CD4-positive, CD25-positive, alpha-beta regulatory T cell (primary cell): ENCODE results near the gene STK36. TPM values are rescaled to one million over a fixed set of nuclear protein-coding genes. Genes with fewer than 3 reads are reported as not detected.

Source experiments
- ATAC-seq, 2 donors: fragments of 150-1000 bp; cut with Tn5 transposase; one replicate each; pipeline ENCODE4 v1.10.0; 2021; ENCODE audit warnings: low read depth in 2 of 2, moderate number of reproducible peaks in 2 of 2, moderate library complexity in 1 of 2
- DNase-seq, 3 donors: peaks; one replicate each; pipeline versions ENCODE4 v3.0.0 to v3.0.0-alpha.2; 2012 to 2022; ENCODE audit warnings: mixed read lengths in 1 of 3
- H3K27ac ChIP-seq: one replicate; pipeline ENCODE4 v1.7.0; 2013; ENCODE audit warnings: mild to moderate bottlenecking, low read length; ENCODE audit not compliant: insufficient read depth, poor library complexity, severe bottlenecking
- H3K27me3 ChIP-seq: one replicate; pipeline ENCODE4 v1.7.0; 2013; ENCODE audit warnings: low read length; ENCODE audit not compliant: control insufficient read depth, insufficient read depth
- H3K36me3 ChIP-seq: one replicate; pipeline ENCODE4 v1.7.0; 2013; ENCODE audit warnings: mild to moderate bottlenecking, low read length, moderate library complexity; ENCODE audit not compliant: control insufficient read depth, insufficient read depth
- H3K4me1 ChIP-seq: 2 replicates; pipeline ENCODE4 v1.7.0; 2013; ENCODE audit warnings: mild to moderate bottlenecking, low read length; ENCODE audit not compliant: insufficient read depth, control insufficient read depth, poor library complexity, severe bottlenecking
- H3K4me3 ChIP-seq: one replicate; pipeline ENCODE4 v1.7.0; 2013; ENCODE audit warnings: low read depth, mild to moderate bottlenecking, low read length, moderate library complexity
- H3K9me3 ChIP-seq, 2 experiments: 1 replicate in 1 of 2; 2 replicates in 1 of 2; pipeline ENCODE4 v1.7.0; 2013; ENCODE audit warnings: low read length in 2 of 2, mild to moderate bottlenecking in 1 of 2, moderate library complexity in 1 of 2; ENCODE audit not compliant: control insufficient read depth in 2 of 2
- H3K27ac Mint-ChIP-seq, 3 donors: one replicate each; pipeline ENCODE4 v1.8.0; 2020 to 2022; ENCODE audit warnings: mild to moderate bottlenecking in 3 of 3, mixed read lengths in 3 of 3, moderate library complexity in 2 of 3
- H3K27me3 Mint-ChIP-seq: one replicate; pipeline ENCODE4 v1.8.0; 2022; ENCODE audit warnings: mild to moderate bottlenecking, mixed read lengths
- H3K36me3 Mint-ChIP-seq: one replicate; pipeline ENCODE4 v1.8.0; 2020; ENCODE audit warnings: mixed read lengths
- H3K4me1 Mint-ChIP-seq, 4 donors: one replicate each; pipeline ENCODE4 v1.8.0; 2020 to 2022; ENCODE audit warnings: mixed read lengths in 4 of 4, mild to moderate bottlenecking in 1 of 4
- H3K4me3 Mint-ChIP-seq, 4 donors: one replicate each; pipeline ENCODE4 v1.8.0; 2020 to 2022; ENCODE audit warnings: mild to moderate bottlenecking in 4 of 4, mixed read lengths in 4 of 4, moderate library complexity in 3 of 4
- H3K9me3 Mint-ChIP-seq, 7 donors: one replicate each; pipeline ENCODE4 v1.8.0; 2020 to 2022; ENCODE audit warnings: mixed read lengths in 7 of 7, mild to moderate bottlenecking in 3 of 7, moderate library complexity in 2 of 7
- polyA plus RNA-seq, 4 donors: library from polyadenylated mRNA; unstranded; fragments of 300-500 nt; fragmentation: Illumina TruSeq; gene quantifications; one replicate each; pipeline ENCODE4 v1.2.3, GENCODE V29; 2021
- total RNA-seq: library from RNA; stranded (reverse); gene quantifications from one replicate; pipeline ENCODE4 v1.2.3, GENCODE V29; 2022

The STK36 gene
- total and polyA plus RNA-seq, 5 donors from 2014 or later, result 1.8 to 10.5 (median 2.7) TPM

DNA sequence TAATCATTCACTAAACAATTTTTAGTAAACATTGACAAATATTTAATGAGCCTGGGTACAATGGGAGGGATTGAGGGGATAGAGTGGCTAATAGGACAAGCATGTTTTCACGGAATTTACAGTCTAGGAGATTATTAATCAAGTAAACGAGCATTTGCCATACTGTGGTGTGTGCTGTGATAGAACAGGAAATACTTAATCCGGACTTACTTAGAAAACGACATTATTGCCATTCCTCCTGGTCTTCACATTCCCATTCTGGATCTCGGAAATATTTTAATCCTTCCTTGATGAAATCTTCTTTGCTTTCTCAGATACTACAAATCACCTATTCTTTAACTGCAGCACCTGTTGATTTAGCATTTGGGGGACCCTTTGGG lies 39.7 kb downstream of the STK36 start:
- Histone ChIP-seq H3K4me1 (peaks cover 14% of the 10 kb centered on the region), H3K36me3 (peaks cover 2% of the 10 kb centered on the region), H3K27me3 (no peaks in the 10 kb centered on the region), H3K9me3 (no peaks in the 10 kb centered on the region), H3K4me3 (peak overlapping the region; percentile 88), H3K27ac (peak overlapping the region; percentile 82)
- peaks cover 5 to 29% (median 16%) of the 10 kb centered on the region in 4 donors for H3K4me1 Mint-ChIP-seq
- peak overlapping the region; percentile 94 to 97 (median 96) for H3K4me3 Mint-ChIP-seq
- no peak for ATAC-seq
- H3K27ac Mint-ChIP-seq, result peak overlapping the region in 2 of 3 donors; percentile 83 to 98
- peaks cover 7% of the 10 kb centered on the region for H3K36me3 Mint-ChIP-seq
- DNase-seq, result peak in 1 of 3 donors; percentile 33
- H3K9me3 Mint-ChIP-seq, result no peaks in the 10 kb centered on the region
- no peaks in the 10 kb centered on the region for H3K27me3 Mint-ChIP-seq

DNA sequence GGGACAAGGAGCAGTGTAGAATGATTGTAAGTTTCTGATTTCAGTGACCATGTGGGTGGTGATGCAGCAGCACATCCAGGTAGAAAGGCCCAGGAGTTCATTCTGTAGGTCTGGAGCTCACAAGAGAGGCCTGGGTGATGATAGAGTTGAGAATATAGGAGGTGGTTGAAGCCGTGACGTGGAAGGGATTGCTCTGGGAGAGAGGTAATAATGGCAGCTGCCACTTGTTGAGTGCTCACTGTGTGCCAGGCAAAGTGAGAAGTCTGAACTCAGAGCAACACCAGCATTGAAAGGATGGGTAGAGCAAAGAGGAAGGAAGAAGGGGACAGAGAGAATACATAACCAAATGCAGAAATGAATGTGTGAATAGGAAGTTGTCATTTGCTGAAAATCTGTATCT lies 42.0 kb downstream of the STK36 start:
- Mint-ChIP-seq H3K36me3 (peaks cover 12% of the 10 kb centered on the region), H3K27me3 (no peaks in the 10 kb centered on the region), H3K4me1 (peaks cover 5 to 29% (median 17%) of the 10 kb centered on the region in 4 donors), H3K4me3 (peak overlapping the region in 2 of 4 donors; percentile 52 to 58), H3K9me3 (no peaks in the 10 kb centered on the region), H3K27ac (no peak overlapping the region)
- H3K4me1 ChIP-seq, result peaks cover 14% of the 10 kb centered on the region
- no peaks in the 10 kb centered on the region for H3K27me3 ChIP-seq
- DNase-seq (no peak), ATAC-seq (no peak)
- peaks cover 2% of the 10 kb centered on the region for H3K36me3 ChIP-seq
- H3K9me3 ChIP-seq, result no peaks in the 10 kb centered on the region
- H3K4me3 ChIP-seq, result no peak overlapping the region
- no peak overlapping the region for H3K27ac ChIP-seq

DNA sequence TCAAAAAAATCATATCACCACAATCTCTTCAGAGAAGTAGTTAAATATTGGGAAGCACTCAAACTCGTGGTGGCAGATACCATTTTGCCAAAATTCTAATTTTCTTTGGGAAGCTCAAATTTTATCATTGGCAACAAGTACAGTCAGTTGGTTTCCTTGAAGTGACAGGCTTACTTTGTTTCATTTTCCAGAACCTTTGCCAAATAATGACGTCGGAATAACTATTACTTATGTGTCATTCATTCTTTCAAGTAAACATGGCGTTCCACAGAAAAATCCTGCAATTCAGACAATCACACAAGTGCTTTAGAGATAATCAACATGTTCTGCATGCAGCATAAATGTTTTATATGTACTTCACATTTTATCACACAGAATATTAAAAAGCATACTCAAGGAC lies 44.2 kb downstream of the STK36 start:
- Mint-ChIP-seq H3K27ac (no peak overlapping the region), H3K9me3 (no peaks in the 10 kb centered on the region), H3K27me3 (no peaks in the 10 kb centered on the region), H3K4me3 (no peak overlapping the region), H3K4me1 (peaks cover 11 to 30% (median 23%) of the 10 kb centered on the region in 4 donors), H3K36me3 (peaks cover 18% of the 10 kb centered on the region)
- DNase-seq (no peak), ATAC-seq (no peak)
- H3K4me1 ChIP-seq, result peaks cover 8% of the 10 kb centered on the region
- no peak overlapping the region for H3K27ac ChIP-seq
- H3K36me3 ChIP-seq, result peaks cover 2% of the 10 kb centered on the region
- H3K4me3 ChIP-seq, result no peak overlapping the region
- H3K9me3 ChIP-seq, result no peaks in the 10 kb centered on the region
- no peaks in the 10 kb centered on the region for H3K27me3 ChIP-seq

DNA sequence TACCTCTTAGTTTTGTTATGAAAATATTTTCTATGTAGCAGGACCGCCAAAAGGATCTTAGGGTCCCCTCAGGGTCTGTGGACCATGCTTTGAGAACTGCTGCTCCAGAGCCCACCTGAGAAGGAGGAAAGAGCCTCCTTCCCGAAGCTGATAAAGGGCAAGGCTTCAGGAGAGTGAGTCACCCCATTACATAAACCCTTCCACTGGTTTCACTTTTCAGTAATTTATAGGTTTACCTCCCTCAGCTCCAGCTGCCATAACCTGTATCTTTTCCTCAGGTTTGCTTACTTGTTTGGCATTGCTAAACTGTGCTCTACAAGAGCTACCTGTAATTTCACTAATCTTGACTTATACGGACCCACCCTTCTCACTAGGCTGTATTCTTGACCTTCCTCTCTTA lies 45.4 kb downstream of the STK36 start:
- H3K4me1 ChIP-seq, result no peaks in the 10 kb centered on the region
- H3K9me3 Mint-ChIP-seq, result no peaks in the 10 kb centered on the region
- H3K4me3 Mint-ChIP-seq, result no peak overlapping the region
- no peaks in the 10 kb centered on the region for H3K9me3 ChIP-seq
- DNase-seq (no peak), ATAC-seq (no peak)
- peaks cover 6 to 21% (median 18%) of the 10 kb centered on the region in 4 donors for H3K4me1 Mint-ChIP-seq
- no peaks in the 10 kb centered on the region for H3K27me3 Mint-ChIP-seq
- H3K36me3 Mint-ChIP-seq, result peaks cover 18% of the 10 kb centered on the region
- H3K27ac ChIP-seq, result no peak overlapping the region
- no peaks in the 10 kb centered on the region for H3K27me3 ChIP-seq
- peaks cover 2% of the 10 kb centered on the region for H3K36me3 ChIP-seq
- H3K4me3 ChIP-seq, result no peak overlapping the region
- H3K27ac Mint-ChIP-seq, result no peak overlapping the region

DNA sequence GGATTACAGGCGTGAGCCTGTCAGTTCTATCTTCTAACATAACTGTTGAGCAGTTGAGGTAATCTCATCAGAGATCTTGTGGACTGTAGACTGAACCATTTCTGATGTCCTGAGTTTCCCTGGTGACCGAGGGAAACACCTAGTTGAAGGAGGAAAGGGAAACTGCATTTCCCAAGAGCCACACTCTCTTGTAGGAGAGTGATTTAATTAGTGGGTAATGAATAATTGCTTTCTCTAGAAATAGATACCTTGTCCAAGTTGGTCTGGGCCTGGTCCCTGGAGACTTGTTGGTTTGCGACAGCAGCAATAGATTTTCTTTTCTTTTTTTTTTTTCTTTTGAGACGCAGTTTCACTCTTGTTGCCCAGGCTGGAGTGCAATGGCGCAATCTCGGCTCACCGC lies 46.2 kb downstream of the STK36 start:
- ATAC-seq (no peak), DNase-seq (no peak)
- H3K27ac ChIP-seq, result no peak overlapping the region
- H3K4me3 Mint-ChIP-seq, result no peak overlapping the region
- H3K9me3 Mint-ChIP-seq, result peaks cover 0 to 2% (median 0%) of the 10 kb centered on the region in 7 donors
- H3K36me3 Mint-ChIP-seq, result peaks cover 18% of the 10 kb centered on the region
- H3K27ac Mint-ChIP-seq, result no peak overlapping the region
- H3K27me3 Mint-ChIP-seq, result no peaks in the 10 kb centered on the region
- H3K27me3 ChIP-seq, result no peaks in the 10 kb centered on the region
- no peaks in the 10 kb centered on the region for H3K4me1 ChIP-seq
- no peak overlapping the region for H3K4me3 ChIP-seq
- peaks cover 2% of the 10 kb centered on the region for H3K36me3 ChIP-seq
- H3K9me3 ChIP-seq, result no peaks in the 10 kb centered on the region
- H3K4me1 Mint-ChIP-seq, result peaks cover 14 to 21% (median 20%) of the 10 kb centered on the region in 4 donors

DNA sequence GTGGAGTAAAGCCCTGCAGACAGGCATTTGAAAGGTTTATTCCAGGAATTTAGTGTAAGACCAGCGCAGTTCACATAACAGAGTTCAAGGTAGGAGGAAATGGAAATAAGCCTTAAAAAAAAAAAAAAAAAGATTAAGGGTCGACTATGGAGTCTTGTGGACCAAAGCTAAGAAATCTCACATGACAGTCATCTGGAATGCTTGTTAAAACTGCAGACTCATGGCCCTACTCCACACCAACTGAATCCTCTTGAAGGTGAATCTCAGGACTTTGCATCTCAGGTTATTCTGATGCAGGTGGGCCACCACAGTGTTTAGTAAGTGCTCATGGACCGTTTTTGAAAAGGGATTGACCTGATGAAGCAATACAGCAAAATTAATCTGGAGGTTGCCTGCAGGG lies 47.6 kb downstream of the STK36 start:
- Histone ChIP-seq H3K4me3 (no peak overlapping the region), H3K27ac (no peak overlapping the region), H3K27me3 (no peaks in the 10 kb centered on the region), H3K36me3 (peaks cover 2% of the 10 kb centered on the region), H3K4me1 (no peaks in the 10 kb centered on the region), H3K9me3 (no peaks in the 10 kb centered on the region)
- DNase-seq, result no peak
- peaks cover 0 to 4% (median 0%) of the 10 kb centered on the region in 7 donors for H3K9me3 Mint-ChIP-seq
- peaks cover 14% of the 10 kb centered on the region for H3K36me3 Mint-ChIP-seq
- H3K4me3 Mint-ChIP-seq, result no peak overlapping the region
- H3K27me3 Mint-ChIP-seq, result no peaks in the 10 kb centered on the region
- ATAC-seq, result no peak
- H3K4me1 Mint-ChIP-seq, result peaks cover 10 to 24% (median 15%) of the 10 kb centered on the region in 4 donors
- no peak overlapping the region for H3K27ac Mint-ChIP-seq

DNA sequence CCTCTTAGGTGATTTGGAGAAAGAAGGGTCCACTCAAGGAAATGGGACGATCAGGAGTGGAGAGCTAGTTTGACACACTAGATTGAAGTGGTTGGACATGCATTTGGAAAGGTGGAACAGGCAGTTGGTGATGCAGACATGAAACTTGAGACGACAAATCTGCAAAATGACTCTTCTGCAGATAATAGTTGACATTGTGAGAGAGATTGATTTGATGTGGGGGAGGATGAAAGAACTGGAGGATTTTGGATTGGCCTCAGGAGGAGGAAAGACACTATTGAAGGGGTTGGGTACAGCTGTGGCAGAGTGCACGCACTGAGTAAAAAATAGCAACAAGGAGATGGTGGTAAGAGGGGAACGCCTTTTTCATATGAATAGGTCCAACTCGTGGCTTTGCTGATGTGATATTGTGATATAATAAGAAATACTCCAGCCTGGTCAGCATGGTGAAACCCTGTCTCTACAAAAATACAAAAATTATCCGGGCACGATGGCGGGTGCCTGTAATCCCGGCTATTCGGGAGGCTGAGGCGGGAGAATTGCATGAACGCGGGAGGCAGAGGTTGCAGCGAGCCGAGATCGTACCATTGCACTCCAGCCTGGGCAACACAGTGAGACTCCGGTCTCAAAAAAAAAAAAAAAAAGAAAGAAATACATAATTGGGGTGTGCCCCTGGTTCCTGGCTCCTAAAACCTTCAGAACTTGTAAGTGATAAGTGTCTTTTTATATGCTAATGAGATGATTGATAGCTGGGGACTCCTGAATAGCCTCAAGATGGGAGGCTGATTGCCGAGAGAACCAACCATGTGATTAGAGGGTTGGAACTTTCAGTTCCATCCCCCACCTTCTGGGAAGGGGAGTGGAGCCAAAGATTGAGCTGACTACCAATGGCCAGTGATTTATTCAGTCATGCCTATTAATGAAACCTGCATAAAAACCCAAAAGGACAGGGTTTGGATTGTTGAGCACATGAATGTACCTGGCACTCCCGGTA lies 48.5 kb downstream of the STK36 start:
- H3K36me3 Mint-ChIP-seq, result peaks cover 14% of the 10 kb centered on the region
- peaks cover 0 to 2% of the 10 kb centered on the region in 2 experiments for H3K9me3 ChIP-seq
- H3K4me3 ChIP-seq, result no peak overlapping the region
- H3K27ac ChIP-seq, result no peak overlapping the region
- H3K4me1 ChIP-seq, result no peaks in the 10 kb centered on the region
- H3K27ac Mint-ChIP-seq, result peak overlapping the region in 1 of 3 donors; percentile 79
- peaks cover 10 to 24% (median 13%) of the 10 kb centered on the region in 4 donors for H3K4me1 Mint-ChIP-seq
- no peaks in the 10 kb centered on the region for H3K27me3 Mint-ChIP-seq
- no peaks in the 10 kb centered on the region for H3K27me3 ChIP-seq
- no peak for ATAC-seq
- H3K36me3 ChIP-seq, result peaks cover 2% of the 10 kb centered on the region
- H3K9me3 Mint-ChIP-seq, result peaks cover 0 to 4% (median 0%) of the 10 kb centered on the region in 7 donors
- H3K4me3 Mint-ChIP-seq, result no peak overlapping the region
- no peak for DNase-seq
